SK-N-MC (cell line): ENCODE data around the gene GOLT1B.

Source experiments
- DNase-seq: peaks from one replicate; pipeline ENCODE4 v3.0.0-alpha.2; 2011; ENCODE audit warnings: low read depth, low spot score
- H3K27ac ChIP-seq: fragments of 200-600 bp; sonication (generic); 2 replicates; pipeline ENCODE4 v1.5.1; 2016; ENCODE audit warnings: mixed run types
- H3K36me3 ChIP-seq: fragments of 200-600 bp; sonication (generic); 2 replicates; pipeline ENCODE4 v1.6.1; 2017; ENCODE audit warnings: antibody characterized with exemption, low read length, mixed read lengths; ENCODE audit not compliant: insufficient read depth
- H3K4me3 ChIP-seq: fragments of 200-600 bp; sonication (generic); 2 replicates; pipeline ENCODE4 v1.5.1; 2016
- H3K9ac ChIP-seq: fragments of 200-600 bp; sonication (generic); 2 replicates; pipeline ENCODE4 v1.8.0; 2017; ENCODE audit warnings: mixed run types, mixed read lengths; ENCODE audit not compliant: insufficient read length
- H3K9me3 ChIP-seq: fragments of 200-600 bp; sonication (generic); 2 replicates; pipeline ENCODE4 v1.6.1; 2017; ENCODE audit warnings: low read depth, mild to moderate bottlenecking, antibody characterized with exemption, low read length, moderate library complexity, mixed read lengths
- EZH2 ChIP-seq: fragments of 200-600 bp; sonication (generic); IDR thresholded peaks from one replicate; pipeline ENCODE4 v1.6.1; 2017; ENCODE audit warnings: antibody characterized with exemption
- FOXP2 ChIP-seq: optimal IDR thresholded peaks from 2 replicates; pipeline ENCODE3; 2011; ENCODE audit warnings: mild to moderate bottlenecking, moderate library complexity; ENCODE audit not compliant: insufficient read depth; ENCODE audit errors: extremely low read length, control extremely low read depth
- POLR2AphosphoS5 ChIP-seq: IDR thresholded peaks from 2 replicates; pipeline ENCODE4 v1.6.1; 2012; ENCODE audit warnings: mild to moderate bottlenecking, low read depth, low read length, borderline replicate concordance

GOLT1B gene

GRCh38 chr12:21507849-21508248 is 6.3 kb downstream of the GOLT1B start:
- TF ChIP-seq EZH2 (no peak), FOXP2 (no peak), POLR2AphosphoS5 (no peak)
- Histone ChIP-seq H3K27ac (no peak overlapping the region), H3K9ac (no peak overlapping the region), H3K9me3 (no peaks in the 10 kb centered on the region), H3K4me3 (no peak overlapping the region), H3K36me3 (peaks cover 5% of the 10 kb centered on the region; the same call in 1 of the 2 replicates)
- DNase-seq, result no peak

- TF ChIP-seq POLR2AphosphoS5 (no peak), EZH2 (no peak), FOXP2 (no peak)
- no peak for DNase-seq
- peaks cover 7% of the 10 kb centered on the region; the same call in 1 of the 2 replicates for H3K36me3 ChIP-seq
- no peaks in the 10 kb centered on the region for H3K9me3 ChIP-seq
- H3K9ac ChIP-seq, result no peak overlapping the region
- no peak overlapping the region for H3K4me3 ChIP-seq
- H3K27ac ChIP-seq, result no peak overlapping the region
These were observed 8.2 kb downstream of the GOLT1B start for GRCh38 chr12:21509768-21510167.

GRCh38 chr12:21516281-21516680 is 14.7 kb downstream of the GOLT1B start:
- peaks cover 15% of the 10 kb centered on the region for H3K36me3 ChIP-seq
- H3K9me3 ChIP-seq, result no peaks in the 10 kb centered on the region
- no peak overlapping the region for H3K9ac ChIP-seq
- no peak overlapping the region for H3K27ac ChIP-seq
- no peak overlapping the region for H3K4me3 ChIP-seq
- TF ChIP-seq EZH2 (no peak), POLR2AphosphoS5 (no peak), FOXP2 (no peak)
- no peak for DNase-seq

GRCh38 chr12:21518451-21518850 is 16.9 kb downstream of the GOLT1B start:
- TF ChIP-seq POLR2AphosphoS5 (no peak), EZH2 (no peak), FOXP2 (no peak)
- peak overlapping the region; percentile 25 for H3K9ac ChIP-seq
- peaks cover 12% of the 10 kb centered on the region for H3K36me3 ChIP-seq
- H3K9me3 ChIP-seq, result no peaks in the 10 kb centered on the region
- H3K27ac ChIP-seq, result peak overlapping the region; percentile 81
- peak overlapping the region; percentile 47; the same call in 1 of the 2 replicates for H3K4me3 ChIP-seq
- no peak for DNase-seq

GRCh38 chr12:21521541-21521940 is 20.0 kb downstream of the GOLT1B start:
- Histone ChIP-seq H3K9me3 (0 out of 2 replicates have a peak, but pooled peaks cover 3% of the 10 kb centered on the region), H3K27ac (no peak overlapping the region), H3K4me3 (no peak overlapping the region), H3K36me3 (no peaks in the 10 kb centered on the region), H3K9ac (no peak overlapping the region)
- DNase-seq, result no peak
- no peak for TF ChIP-seq FOXP2
- TF ChIP-seq POLR2AphosphoS5, result no peak
- no peak for TF ChIP-seq EZH2

GRCh38 chr12:21523148-21523547 is 21.6 kb downstream of the GOLT1B start:
- Histone ChIP-seq H3K36me3 (no peaks in the 10 kb centered on the region), H3K9me3 (0 out of 2 replicates have a peak, but pooled peaks cover 3% of the 10 kb centered on the region), H3K27ac (no peak overlapping the region), H3K9ac (no peak overlapping the region), H3K4me3 (no peak overlapping the region)
- no peak for TF ChIP-seq POLR2AphosphoS5
- TF ChIP-seq EZH2, result no peak
- TF ChIP-seq FOXP2, result no peak
- DNase-seq, result no peak

- Histone ChIP-seq H3K4me3 (peak within 1 kb of the TSS; percentile 80; the same call in 1 of the 2 replicates), H3K9ac (no peak within 1 kb of the TSS), H3K9me3 (0 out of 2 replicates have a peak, but pooled peaks cover 3% of the 10 kb centered on the region), H3K27ac (no peak within 1 kb of the TSS), H3K36me3 (no peaks in the 10 kb centered on the region)
- TF ChIP-seq EZH2, result no peak
- TF ChIP-seq FOXP2, result no peak
- TF ChIP-seq POLR2AphosphoS5, result no peak
- DNase-seq, result no peak
These were observed 24.5 kb downstream of the GOLT1B start, which contains the start of gene SPX for GRCh38 chr12:21526053-21526452. TSS of gene SPX (plus strand) at chr12:21526296. CDS start at chr12:21526473, 177 bp downstream.

GRCh38 chr12:21526721-21527345 is 25.2 kb downstream of the GOLT1B start:
- no peak overlapping the region for H3K9ac ChIP-seq
- no peak for DNase-seq
- no peaks in the 10 kb centered on the region for H3K36me3 ChIP-seq
- 0 out of 2 replicates have a peak, but pooled peaks cover 3% of the 10 kb centered on the region for H3K9me3 ChIP-seq
- peak overlapping the region; percentile 80; the same call in 1 of the 2 replicates for H3K4me3 ChIP-seq
- no peak for TF ChIP-seq FOXP2
- TF ChIP-seq POLR2AphosphoS5, result no peak
- no peak for TF ChIP-seq EZH2
- H3K27ac ChIP-seq, result no peak overlapping the region
